HepG2 (cell line): ENCODE results near the gene FAM222A. TPM values are rescaled to one million over a fixed set of nuclear protein-coding genes. Genes with fewer than 3 reads are reported as not detected.

Experiments used
- ATF7 ChIP-seq, 2 experiments: fragments of 450-650 bp in 1 of 2; sonication (generic) in 1 of 2; formaldehyde crosslinking in 1 of 2; IDR thresholded peaks; 2 replicates each; pipeline versions ENCODE4 v1.4.0 to v1.6.1; 2016 to 2020; ENCODE audit warnings: antibody characterized with exemption in 1 of 2, mild to moderate bottlenecking in 1 of 2, missing genetic modification reagents in 1 of 2
- ATF7-NPFF ChIP-seq: sonication (generic); formaldehyde crosslinking; IDR thresholded peaks from 2 replicates; pipeline ENCODE4 v1.8.1; 2023; ENCODE audit warnings: mild to moderate bottlenecking, low read depth, missing genetic modification reagents, moderate library complexity
- FOSL2 ChIP-seq: sonication (generic); formaldehyde crosslinking; IDR thresholded peaks from 2 replicates; pipeline ENCODE4 v1.4.0; 2020; ENCODE audit warnings: missing genetic modification reagents
- GLMP ChIP-seq: sonication (generic); formaldehyde crosslinking; IDR thresholded peaks from 2 replicates; pipeline ENCODE4 v1.9.0; 2021; ENCODE audit warnings: missing genetic modification reagents, mild to moderate bottlenecking, borderline replicate concordance
- HNF4G ChIP-seq, 2 experiments: sonication (generic) in 1 of 2; formaldehyde crosslinking in 1 of 2; IDR thresholded peaks; 2 replicates each; pipeline versions ENCODE4 v1.4.0 to v1.6.1; 2011 to 2020; ENCODE audit warnings: borderline replicate concordance in 2 of 2, low read depth in 2 of 2, mild to moderate bottlenecking in 2 of 2, low read length in 1 of 2, missing genetic modification reagents in 1 of 2, moderate library complexity in 1 of 2
- HOXD1 ChIP-seq: sonication (generic); formaldehyde crosslinking; IDR thresholded peaks from 2 replicates; pipeline ENCODE4 v1.5.0; 2020; ENCODE audit warnings: missing genetic modification reagents
- KAT8 ChIP-seq: IDR thresholded peaks from 2 replicates; pipeline ENCODE4 v1.6.1; 2016; ENCODE audit warnings: missing genetic modification reagents, missing compliant biosample characterization
- KLF11 ChIP-seq: IDR thresholded peaks from 2 replicates; pipeline ENCODE4 v1.6.1; 2016; ENCODE audit warnings: missing compliant biosample characterization
- MLLT10 ChIP-seq: sonication (generic); formaldehyde crosslinking; IDR thresholded peaks from 2 replicates; pipeline ENCODE4 v1.4.0; 2020; ENCODE audit warnings: missing genetic modification reagents
- MYC ChIP-seq: sonication (generic); formaldehyde crosslinking; IDR thresholded peaks from 2 replicates; pipeline ENCODE4 v1.9.0; 2021; ENCODE audit warnings: missing genetic modification reagents, borderline replicate concordance
- MZF1 ChIP-seq: sonication (generic); formaldehyde crosslinking; IDR thresholded peaks from 2 replicates; pipeline ENCODE4 v1.8.1; 2023; ENCODE audit warnings: mild to moderate bottlenecking, missing genetic modification reagents, borderline replicate concordance
- SMARCE1 ChIP-seq: fragments of 450-650 bp; IDR thresholded peaks from 2 replicates; pipeline ENCODE4 v1.6.1; 2017; ENCODE audit warnings: borderline replicate concordance
- TARDBP ChIP-seq: sonication (generic); formaldehyde crosslinking; IDR thresholded peaks from 2 replicates; pipeline ENCODE4 v1.8.0; 2022; ENCODE audit warnings: mild to moderate bottlenecking, missing genetic modification reagents
- ZNF362 ChIP-seq: sonication (generic); formaldehyde crosslinking; IDR thresholded peaks from 2 replicates; pipeline ENCODE4 v1.4.0; 2020; ENCODE audit warnings: missing genetic modification reagents, mild to moderate bottlenecking, borderline replicate concordance
- ZNF407 ChIP-seq: sonication (generic); formaldehyde crosslinking; IDR thresholded peaks from one replicate; pipeline ENCODE4 v1.5.1; 2020; ENCODE audit warnings: mild to moderate bottlenecking, missing genetic modification reagents; ENCODE audit errors: not compliant biosample characterization
- ZNF674 ChIP-seq: sonication (generic); formaldehyde crosslinking; IDR thresholded peaks from 2 replicates; pipeline ENCODE4 v1.5.0; 2020; ENCODE audit warnings: low read depth, mild to moderate bottlenecking, missing genetic modification reagents
- ZNF678 ChIP-seq: sonication (generic); formaldehyde crosslinking; IDR thresholded peaks from 2 replicates; pipeline ENCODE4 v1.4.0; 2020; ENCODE audit warnings: mild to moderate bottlenecking, missing genetic modification reagents
- ZNF737 ChIP-seq: sonication (generic); formaldehyde crosslinking; IDR thresholded peaks from 2 replicates; pipeline ENCODE4 v1.5.0; 2020; ENCODE audit warnings: missing genetic modification reagents, mild to moderate bottlenecking, borderline replicate concordance
- polyA plus RNA-seq, 8 experiments: library from polyadenylated mRNA; depleted of rRNA in 3 of 8; stranded (reverse) in 7 of 8; unstranded in 1 of 8; fragments of >200 nt; fragmentation: Illumina TruSeq in 4 of 8; extraction: Trizol in 4 of 8; gene quantifications; 2 replicates each; pipeline versions ENCODE4 v1.2.1 to v1.2.3, GENCODE V29; 2011 to 2016; ENCODE audit warnings: low read depth in 4 of 8, missing spikeins in 1 of 8, mixed read lengths in 1 of 8; ENCODE audit not compliant: insufficient read depth in 1 of 8
- total RNA-seq, 5 experiments: library from RNA; depleted of rRNA; stranded (reverse); fragments of >200 nt; fragmentation: Illumina TruSeq; extraction: Trizol; gene quantifications; 2 replicates each; pipeline ENCODE4 v1.2.3, GENCODE V29; 2016; ENCODE audit warnings: low read depth in 1 of 5

Gene FAM222A
- total and polyA plus RNA-seq, 2 of the 13 experiments (the other 11 are each of a cell fraction or from before 2014, with no cell fraction given): 2.7 to 9.6 TPM

- TF ChIP-seq ZNF407 (CRISPR knock-in tag) (no peak), MZF1 (no peak), FOSL2 (CRISPR knock-in tag) (0 out of 2 replicates have a peak, but pooled peaks have one; percentile 9), KLF11 (CRISPR knock-in tag) (no peak), ATF7 (IDR thresholded peaks at IDR 0.05) (no peak), ATF7 (CRISPR knock-in tag; IDR thresholded peaks at IDR 0.05) (no peak), ZNF362 (CRISPR knock-in tag) (no peak), MYC (CRISPR knock-in tag) (0 out of 2 replicates have a peak, but pooled peaks have one; percentile 20), ZNF678 (no peak), SMARCE1 (no peak), ZNF674 (CRISPR knock-in tag) (0 out of 2 replicates have a peak, but pooled peaks have one; percentile 66), HNF4G (IDR thresholded peaks at IDR 0.05; ENCODE audit: borderline replicate concordance, low read depth, low read length) (no peak), HNF4G (CRISPR knock-in tag; IDR thresholded peaks at IDR 0.05; ENCODE audit: borderline replicate concordance, low read depth) (no peak), MLLT10 (CRISPR knock-in tag) (no peak), TARDBP (peak; percentile 49; the same call in 1 of the 2 replicates), ZNF737 (CRISPR knock-in tag) (no peak), HOXD1 (0 out of 2 replicates have a peak, but pooled peaks have one; percentile 19), ATF7-NPFF (peak; percentile 70), KAT8 (no peak), GLMP (no peak)
Observed at GRCh38 chr12:109714141-109714912, 702 bp downstream of the FAM222A start (continued).
